ENCODE measurements around the gene RASD2.

GRCh38 chr22:35542939-35543516, 2.4 kb downstream of the RASD2 start:
- TF ChIP-seq POLR2A (IDR thresholded peaks at IDR 0.05): no peak
- TF ChIP-seq CTCF (IDR thresholded peaks at IDR 0.05): no peak

All from Peyer's patch (tissue), 4 donors.